Hematopoietic multipotent progenitor cell treated with erythropoietin and hydrocortisone succinate and interleukin-3 and kit ligand, for 4 days (in vitro differentiated cells): ENCODE measurements around the gene ATP2B2.

Source experiments
- DNase-seq: peaks from one replicate; pipeline ENCODE4 v3.0.0-alpha.2; 2015

Gene ATP2B2

GRCh38 chr3:10510743-10511432 lies 5.5 kb upstream of the ATP2B2 start:
- no peak for DNase-seq

- DNase-seq = no peak
Measured at GRCh38 chr3:10510086-10510742, 4.8 kb upstream of the ATP2B2 start.

- no peak for DNase-seq
Measured at GRCh38 chr3:10509325-10509724, 3.9 kb upstream of the ATP2B2 start.

GRCh38 chr3:10508619-10509260 lies 3.4 kb upstream of the ATP2B2 start:
- DNase-seq = no peak

- no peak for DNase-seq
Measured at GRCh38 chr3:10508235-10508618, 2.8 kb upstream of the ATP2B2 start.

- DNase-seq = no peak
Measured at GRCh38 chr3:10507331-10507730, 1.9 kb upstream of the ATP2B2 start.

GRCh38 chr3:10506696-10507095 lies 1.3 kb upstream of the ATP2B2 start:
- no peak for DNase-seq

GRCh38 chr3:10505791-10506585 lies 602 bp upstream of the ATP2B2 start:
- DNase-seq = no peak

- DNase-seq = no peak
Measured at GRCh38 chr3:10504171-10505049, 976 bp downstream of the ATP2B2 start.

- no peak for DNase-seq
Measured at GRCh38 chr3:10503217-10503796, 2.1 kb downstream of the ATP2B2 start.

- DNase-seq = peak; percentile 29
Measured at GRCh38 chr3:10502185-10502880, 3.1 kb downstream of the ATP2B2 start.

GRCh38 chr3:10501664-10502052 lies 3.7 kb downstream of the ATP2B2 start:
- no peak for DNase-seq

GRCh38 chr3:10500717-10501663 lies 4.4 kb downstream of the ATP2B2 start:
- DNase-seq = no peak

- DNase-seq = no peak
Measured at GRCh38 chr3:10498271-10498670, 7.1 kb downstream of the ATP2B2 start.

- DNase-seq = no peak
Measured at GRCh38 chr3:10497439-10497838, 7.9 kb downstream of the ATP2B2 start.

GRCh38 chr3:10496121-10496863 lies 9.1 kb downstream of the ATP2B2 start:
- DNase-seq = no peak

GRCh38 chr3:10495614-10496013 lies 9.8 kb downstream of the ATP2B2 start:
- no peak for DNase-seq

GRCh38 chr3:10495003-10495402 lies 10.4 kb downstream of the ATP2B2 start:
- no peak for DNase-seq

- DNase-seq = no peak
Measured at GRCh38 chr3:10494180-10494579, 11.2 kb downstream of the ATP2B2 start.
